Gastrocnemius medialis (tissue), 4 donors: ENCODE measurements around the gene C5AR2. TPM values are rescaled to one million over a fixed set of nuclear protein-coding genes. Genes with fewer than 3 reads are reported as not detected.

Experiments used
- ATAC-seq, 2 donors: fragments of 150-250 bp; one replicate each; pipeline ENCODE4 v1.9.1; 2016
- DNase-seq, 2 donors: peaks; one replicate each; pipeline ENCODE4 v3.0.0-alpha.2; 2019
- H3K27ac ChIP-seq, 4 donors: fragments of 200-600 bp; sonication (generic); 1 replicate in 1 of 4; 2 replicates in 3 of 4; pipeline ENCODE4 v1.5.1; 2016 to 2018; ENCODE audit warnings: mild to moderate bottlenecking in 2 of 4, moderate library complexity in 1 of 4
- H3K27me3 ChIP-seq, 3 donors: fragments of 200-600 bp; sonication (generic) in 2 of 3; 1 replicate in 1 of 3; 2 replicates in 2 of 3; pipeline versions ENCODE4 v1.5.1 to v1.6.0; 2016 to 2019; ENCODE audit warnings: mild to moderate bottlenecking in 1 of 3, moderate library complexity in 1 of 3
- H3K36me3 ChIP-seq, 2 donors: fragments of 200-600 bp; sonication (generic) in 1 of 2; one replicate each; pipeline ENCODE4 v1.5.1; 2017 to 2018
- H3K4me1 ChIP-seq, 2 donors: fragments of 200-600 bp; sonication (generic) in 1 of 2; one replicate each; pipeline ENCODE4 v1.5.1; 2016 to 2017; ENCODE audit warnings: mild to moderate bottlenecking in 2 of 2
- H3K4me3 ChIP-seq, 4 donors: fragments of 200-600 bp; sonication (generic) in 3 of 4; 1 replicate in 1 of 4; 2 replicates in 3 of 4; pipeline ENCODE4 v1.5.1; 2016 to 2019; ENCODE audit warnings: mild to moderate bottlenecking in 2 of 4
- H3K9me3 ChIP-seq, 3 donors: fragments of 200-600 bp; sonication (generic) in 2 of 3; 1 replicate in 1 of 3; 2 replicates in 2 of 3; pipeline ENCODE4 v1.5.1; 2016 to 2019
- CTCF ChIP-seq, 5 experiments: fragments of 450-650 bp in 3 of 5; fragments of 200-600 bp in 2 of 5; sonication (generic) in 2 of 5; IDR thresholded peaks in 4 of 5; conservative IDR thresholded peaks in 1 of 5; 1 replicate in 4 of 5; 2 replicates in 1 of 5; pipeline ENCODE4 v1.5.1; 2016 to 2019; ENCODE audit warnings: antibody characterized with exemption in 5 of 5, mild to moderate bottlenecking in 3 of 5, moderate library complexity in 3 of 5
- POLR2A ChIP-seq, 2 donors: fragments of 450-650 bp; IDR thresholded peaks; one replicate each; pipeline ENCODE4 v1.6.1; 2017; ENCODE audit warnings: antibody characterized with exemption in 2 of 2, mild to moderate bottlenecking in 2 of 2, moderate library complexity in 2 of 2
- in situ Hi-C, 4 donors: fragments of 200-750 bp; cut with MboI; loops; one replicate each; pipeline versions ENCODE4 v1.15.0 to v1.8.0; 2017; ENCODE audit warnings: low sequenced_read_pairs in 4 of 4
- intact Hi-C: fragments of 100-400 bp; cut with DNase I; formaldehyde crosslinking; loops from one replicate; pipeline ENCODE4 v1.15.1; 2023; ENCODE audit warnings: low total_unique reads
- total RNA-seq, 4 donors: library from RNA; depleted of rRNA; stranded (reverse); fragments of >200 nt; gene quantifications; one replicate each; pipeline versions ENCODE4 v1.1.0 to v1.2.3, GENCODE V29; 2016

The C5AR2 gene
- total RNA-seq, 4 donors from 2014 or later, result 0.15 to 0.97 (median 0.32) TPM

GRCh38 chr19:47313754-47314295 is 18.1 kb upstream of the C5AR2 start:
- no peak for DNase-seq
- no peaks in the 10 kb centered on the region for H3K36me3 ChIP-seq
- intact Hi-C loops, result no loop called here
- ATAC-seq, result no peak
- in situ Hi-C loops, result no loop called here
- H3K4me3 ChIP-seq, result no peak overlapping the region
- H3K27ac ChIP-seq, result no peak overlapping the region
- TF ChIP-seq CTCF (IDR thresholded peaks at IDR 0.05 in 4 of 5, conservative IDR thresholded peaks at IDR 0.05 in 1 of 5) (no peak), POLR2A (IDR thresholded peaks at IDR 0.05) (no peak)
- H3K9me3 ChIP-seq, result no peaks in the 10 kb centered on the region
- peaks cover 4 to 33% (median 20%) of the 10 kb centered on the region in 3 donors for H3K27me3 ChIP-seq
- H3K4me1 ChIP-seq, result no peaks in the 10 kb centered on the region

GRCh38 chr19:47315125-47315821 is 16.7 kb upstream of the C5AR2 start:
- TF ChIP-seq POLR2A (IDR thresholded peaks at IDR 0.05) (peak in 1 of 2 donors; percentile 9), CTCF (IDR thresholded peaks at IDR 0.05 in 4 of 5, conservative IDR thresholded peaks at IDR 0.05 in 1 of 5) (no peak)
- H3K27me3 ChIP-seq, result peaks cover 9 to 31% (median 27%) of the 10 kb centered on the region in 3 donors
- H3K4me3 ChIP-seq, result no peak overlapping the region
- H3K36me3 ChIP-seq, result no peaks in the 10 kb centered on the region
- intact Hi-C loops (no loop called here), in situ Hi-C loops (no loop called here)
- peak; percentile 69 to 86 for ATAC-seq
- no peaks in the 10 kb centered on the region for H3K4me1 ChIP-seq
- H3K9me3 ChIP-seq, result no peaks in the 10 kb centered on the region
- DNase-seq, result peak; percentile 61 to 67
- H3K27ac ChIP-seq, result peak overlapping the region in 1 of 4 donors; percentile 15

- H3K27me3 ChIP-seq, result peaks cover 9 to 23% (median 20%) of the 10 kb centered on the region in 3 donors
- intact Hi-C loops, result no loop called here
- ATAC-seq (no peak), DNase-seq (no peak)
- TF ChIP-seq POLR2A (IDR thresholded peaks at IDR 0.05) (no peak), CTCF (IDR thresholded peaks at IDR 0.05 in 4 of 5, conservative IDR thresholded peaks at IDR 0.05 in 1 of 5) (no peak)
- no peak overlapping the region for H3K4me3 ChIP-seq
- H3K36me3 ChIP-seq, result no peaks in the 10 kb centered on the region
- no peak overlapping the region for H3K27ac ChIP-seq
- no peaks in the 10 kb centered on the region for H3K9me3 ChIP-seq
- in situ Hi-C loops, result no loop called here
- H3K4me1 ChIP-seq, result no peaks in the 10 kb centered on the region
Measured at GRCh38 chr19:47316513-47316912, 15.5 kb upstream of the C5AR2 start.

GRCh38 chr19:47319923-47320871 is 11.8 kb upstream of the C5AR2 start:
- no peak overlapping the region for H3K27ac ChIP-seq
- TF ChIP-seq CTCF (IDR thresholded peaks at IDR 0.05 in 4 of 5, conservative IDR thresholded peaks at IDR 0.05 in 1 of 5) (no peak), POLR2A (IDR thresholded peaks at IDR 0.05) (no peak)
- intact Hi-C loops, result no loop called here
- no peak for DNase-seq
- peaks cover 13 to 20% (median 15%) of the 10 kb centered on the region in 3 donors for H3K27me3 ChIP-seq
- in situ Hi-C loops, result no loop called here
- H3K4me1 ChIP-seq, result no peaks in the 10 kb centered on the region
- no peaks in the 10 kb centered on the region for H3K9me3 ChIP-seq
- no peaks in the 10 kb centered on the region for H3K36me3 ChIP-seq
- no peak for ATAC-seq
- no peak overlapping the region for H3K4me3 ChIP-seq
